MM.1S (cell line): ENCODE measurements around the gene DNMT3B.

Experiments used
- EZH2 ChIP-seq: fragments of 300-600 bp; sonication (generic); optimal IDR thresholded peaks from 2 replicates; pipeline ENCODE3; 2017; ENCODE audit warnings: low read depth, mild to moderate bottlenecking, antibody characterized with exemption, low read length, mixed read lengths
- EZH2phosphoT487 ChIP-seq: fragments of 300-600 bp; sonication (generic); IDR thresholded peaks from 2 replicates; pipeline ENCODE4 v1.6.1; 2018; ENCODE audit warnings: antibody characterized with exemption, low read length
- TF ChIP-seq, protein P1 (sequence below): fragments of 300-600 bp; sonication (generic); IDR thresholded peaks from 2 replicates; pipeline ENCODE4 v1.5.1; 2016; ENCODE audit warnings: antibody characterized with exemption, low read length, mixed read lengths

- TF ChIP-seq, protein P1, sequence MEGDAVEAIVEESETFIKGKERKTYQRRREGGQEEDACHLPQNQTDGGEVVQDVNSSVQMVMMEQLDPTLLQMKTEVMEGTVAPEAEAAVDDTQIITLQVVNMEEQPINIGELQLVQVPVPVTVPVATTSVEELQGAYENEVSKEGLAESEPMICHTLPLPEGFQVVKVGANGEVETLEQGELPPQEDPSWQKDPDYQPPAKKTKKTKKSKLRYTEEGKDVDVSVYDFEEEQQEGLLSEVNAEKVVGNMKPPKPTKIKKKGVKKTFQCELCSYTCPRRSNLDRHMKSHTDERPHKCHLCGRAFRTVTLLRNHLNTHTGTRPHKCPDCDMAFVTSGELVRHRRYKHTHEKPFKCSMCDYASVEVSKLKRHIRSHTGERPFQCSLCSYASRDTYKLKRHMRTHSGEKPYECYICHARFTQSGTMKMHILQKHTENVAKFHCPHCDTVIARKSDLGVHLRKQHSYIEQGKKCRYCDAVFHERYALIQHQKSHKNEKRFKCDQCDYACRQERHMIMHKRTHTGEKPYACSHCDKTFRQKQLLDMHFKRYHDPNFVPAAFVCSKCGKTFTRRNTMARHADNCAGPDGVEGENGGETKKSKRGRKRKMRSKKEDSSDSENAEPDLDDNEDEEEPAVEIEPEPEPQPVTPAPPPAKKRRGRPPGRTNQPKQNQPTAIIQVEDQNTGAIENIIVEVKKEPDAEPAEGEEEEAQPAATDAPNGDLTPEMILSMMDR = no peak
- TF ChIP-seq EZH2phosphoT487 (no peak), EZH2 (no peak)
Measured at GRCh38 chr20:32839982-32840285, 77.7 kb downstream of the DNMT3B start.
